Measurements from ENCODE around the gene NFYB. TPM values are rescaled to one million over a fixed set of nuclear protein-coding genes. Genes with fewer than 3 reads are reported as not detected.

Gene NFYB
- polyA plus RNA-seq, 1 of the 3 experiments (the other 2 are of a cell fraction) = 11.0 TPM

GRCh38 chr12:104137001-104137901 lies 759 bp downstream of the NFYB start (continued):
- TF ChIP-seq NRF1 (IDR thresholded peaks at IDR 0.05; ENCODE audit: low read depth, low read length) = no peak
- peak; percentile 39 for TF ChIP-seq MXI1 (IDR thresholded peaks at IDR 0.05; ENCODE audit: low read depth, low read length)
- no peak for TF ChIP-seq PBX3 (IDR thresholded peaks at IDR 0.05)
- no peak for TF ChIP-seq CHD2 (IDR thresholded peaks at IDR 0.05; ENCODE audit: low read length, partially characterized antibody)
- TF ChIP-seq JUND (IDR thresholded peaks at IDR 0.05) = no peak

GRCh38 chr12:104136577-104136976 lies 1.4 kb downstream of the NFYB start:
- ChIA-PET POLR2A (no interaction called here), CTCF (interaction anchor here (0.8 to 1.8 kb wide), 2 partner anchors 27 to 154 kb away, joined by 4 to 9 read pairs; no protein-coding TSS in a partner anchor)
- H3K9me2 ChIP-seq = no peaks in the 10 kb centered on the region
- H3K79me2 ChIP-seq (ENCODE audit: insufficient read depth) = peaks cover 57% of the 10 kb centered on the region
- peak overlapping the region; percentile 81 for H3K4me2 ChIP-seq
- H4K20me1 ChIP-seq (ENCODE audit: insufficient read depth) = no peaks in the 10 kb centered on the region
- H3F3A ChIP-seq (replicated peaks; ENCODE audit: insufficient read depth) = peaks cover 6% of the 10 kb centered on the region
- H3K9me3 ChIP-seq = no peaks in the 10 kb centered on the region
- peak overlapping the region; percentile 88 for H2AFZ ChIP-seq (ENCODE audit: low read depth)
- peak overlapping the region; percentile 73 to 93 for H3K27ac ChIP-seq (ENCODE audit: low read depth in 2 of 2, low read length in 1 of 2)
- H3K27me3 ChIP-seq (ENCODE audit: insufficient read depth) = no peaks in the 10 kb centered on the region
- H3K9ac ChIP-seq = peak overlapping the region; percentile 86
- peak overlapping the region; percentile 78 to 84 for H3K4me3 ChIP-seq (ENCODE audit: low read depth in 2 of 2, low read length in 1 of 2)
- peaks cover 12 to 23% of the 10 kb centered on the region in 2 experiments for H3K36me3 ChIP-seq (replicated peaks in 1 of 2; ENCODE audit: control insufficient read depth in 1 of 2, insufficient read depth in 2 of 2, low read length in 1 of 2)
- no peak for TF ChIP-seq PBX3 (IDR thresholded peaks at IDR 0.05)
- TF ChIP-seq EZH2phosphoT487 (IDR thresholded peaks at IDR 0.05; ENCODE audit: borderline replicate concordance, low read depth) = no peak
- no peak for TF ChIP-seq JUND (IDR thresholded peaks at IDR 0.05)
- TF ChIP-seq RXRA (IDR thresholded peaks at IDR 0.05; ENCODE audit: borderline replicate concordance, low read depth) = no peak
- no peak for TF ChIP-seq CHD2 (IDR thresholded peaks at IDR 0.05; ENCODE audit: low read length, partially characterized antibody)
- TF ChIP-seq ZBTB33 (IDR thresholded peaks at IDR 0.05; ENCODE audit: borderline replicate concordance, low read depth) = no peak
- no peak for TF ChIP-seq FOXM1 (IDR thresholded peaks at IDR 0.05; ENCODE audit: low read depth)
- no peak for TF ChIP-seq SMC3 (IDR thresholded peaks at IDR 0.05; ENCODE audit: low read depth, low read length)
- no peak for TF ChIP-seq USF1 (IDR thresholded peaks at IDR 0.05; ENCODE audit: borderline replicate concordance, low read depth)
- no peak for TF ChIP-seq GABPA (IDR thresholded peaks at IDR 0.05; ENCODE audit: low read depth)
- TF ChIP-seq FOXJ3 (CRISPR knock-in tag; IDR thresholded peaks at IDR 0.05) = no peak
- no peak for TF ChIP-seq NFIC (IDR thresholded peaks at IDR 0.05; ENCODE audit: borderline replicate concordance)
- TF ChIP-seq ELF1 (IDR thresholded peaks at IDR 0.05) = no peak
- TF ChIP-seq, protein P1, sequence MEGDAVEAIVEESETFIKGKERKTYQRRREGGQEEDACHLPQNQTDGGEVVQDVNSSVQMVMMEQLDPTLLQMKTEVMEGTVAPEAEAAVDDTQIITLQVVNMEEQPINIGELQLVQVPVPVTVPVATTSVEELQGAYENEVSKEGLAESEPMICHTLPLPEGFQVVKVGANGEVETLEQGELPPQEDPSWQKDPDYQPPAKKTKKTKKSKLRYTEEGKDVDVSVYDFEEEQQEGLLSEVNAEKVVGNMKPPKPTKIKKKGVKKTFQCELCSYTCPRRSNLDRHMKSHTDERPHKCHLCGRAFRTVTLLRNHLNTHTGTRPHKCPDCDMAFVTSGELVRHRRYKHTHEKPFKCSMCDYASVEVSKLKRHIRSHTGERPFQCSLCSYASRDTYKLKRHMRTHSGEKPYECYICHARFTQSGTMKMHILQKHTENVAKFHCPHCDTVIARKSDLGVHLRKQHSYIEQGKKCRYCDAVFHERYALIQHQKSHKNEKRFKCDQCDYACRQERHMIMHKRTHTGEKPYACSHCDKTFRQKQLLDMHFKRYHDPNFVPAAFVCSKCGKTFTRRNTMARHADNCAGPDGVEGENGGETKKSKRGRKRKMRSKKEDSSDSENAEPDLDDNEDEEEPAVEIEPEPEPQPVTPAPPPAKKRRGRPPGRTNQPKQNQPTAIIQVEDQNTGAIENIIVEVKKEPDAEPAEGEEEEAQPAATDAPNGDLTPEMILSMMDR (IDR thresholded peaks at IDR 0.05) = no peak
- TF ChIP-seq POLR2AphosphoS5 (IDR thresholded peaks at IDR 0.05; ENCODE audit: low read depth, low read length) = no peak
- no peak for TF ChIP-seq SIN3A (IDR thresholded peaks at IDR 0.05; ENCODE audit: borderline replicate concordance, low read depth, low read length)
- peaks cover 36 to 39% of the 10 kb centered on the region in 2 experiments for H3K4me1 ChIP-seq (ENCODE audit: control insufficient read depth in 1 of 2, insufficient read depth in 2 of 2, low read depth in 1 of 2, low read length in 1 of 2)
- DNase-seq = no peak

Measured in SK-N-SH (cell line).